ENCODE results near the gene SLPI.
A peak's percentile ranks its signal among the peaks of the same experiment; 100 is the strongest.

Gene SLPI

GRCh38 chr20:45269754-45270270, 15.4 kb upstream of the SLPI start:
- no peak for DNase-seq

- no peak for DNase-seq
These were observed 14.7 kb upstream of the SLPI start for GRCh38 chr20:45269056-45269455.

GRCh38 chr20:45268531-45268930, 14.2 kb upstream of the SLPI start:
- DNase-seq = no peak

- no peak for DNase-seq
These were observed 12.6 kb upstream of the SLPI start for GRCh38 chr20:45266977-45267376.

GRCh38 chr20:45263556-45264266, 9.3 kb upstream of the SLPI start:
- no peak for DNase-seq

- no peak for DNase-seq
These were observed 4.3 kb upstream of the SLPI start for GRCh38 chr20:45258664-45259063.

GRCh38 chr20:45258259-45258658, 3.9 kb upstream of the SLPI start:
- DNase-seq = no peak

GRCh38 chr20:45257711-45258110, 3.3 kb upstream of the SLPI start:
- no peak for DNase-seq

- DNase-seq = no peak
These were observed 2.8 kb upstream of the SLPI start for GRCh38 chr20:45257161-45257560.

GRCh38 chr20:45253261-45253660, 1.1 kb downstream of the SLPI start:
- DNase-seq = no peak

GRCh38 chr20:45251884-45252560, 2.3 kb downstream of the SLPI start:
- no peak for DNase-seq

- peak; percentile 6 for DNase-seq
These were observed 5.8 kb downstream of the SLPI start for GRCh38 chr20:45248609-45249008.

- DNase-seq = peak; percentile 13
These were observed 6.5 kb downstream of the SLPI start for GRCh38 chr20:45247865-45248264.

- no peak for DNase-seq
These were observed 8.3 kb downstream of the SLPI start for GRCh38 chr20:45246109-45246508.

GRCh38 chr20:45238139-45238538, 16.2 kb downstream of the SLPI start:
- DNase-seq = no peak

GRCh38 chr20:45235995-45236394, 18.4 kb downstream of the SLPI start:
- no peak for DNase-seq

- no peak for DNase-seq
These were observed 23.7 kb downstream of the SLPI start for GRCh38 chr20:45230631-45231030.

GRCh38 chr20:45229264-45230056, 24.9 kb downstream of the SLPI start:
- DNase-seq = peak; percentile 57

- DNase-seq = no peak
These were observed 28.1 kb downstream of the SLPI start for GRCh38 chr20:45226287-45226686.

GRCh38 chr20:45223136-45223535, 31.2 kb downstream of the SLPI start:
- DNase-seq = no peak

- DNase-seq = no peak
These were observed 33.3 kb downstream of the SLPI start, which contains the start of gene SEMG2 for GRCh38 chr20:45221076-45221475. Gene SEMG2 (plus strand): TSS chr20:45221373. CDS start chr20:45221390, 17 bp downstream.

- DNase-seq = no peak
These were observed 35.7 kb downstream of the SLPI start for GRCh38 chr20:45218636-45219035.

GRCh38 chr20:45218124-45218523, 36.2 kb downstream of the SLPI start:
- no peak for DNase-seq

GRCh38 chr20:45212836-45213235, 41.5 kb downstream of the SLPI start:
- DNase-seq = no peak
